HPDE6-E6E7 (cell line): Measurements from ENCODE around the gene MAOA.
"Not testable (repeated sequence)": the region's sequence is repeated elsewhere in the genome, so short reads cannot be mapped to it uniquely, and the experiment has no call there.

Experiments used
- DNase-seq: peaks from one replicate; pipeline ENCODE4 v3.0.0; 2011; ENCODE audit warnings: missing footprints; ENCODE audit errors: extremely low spot score

MAOA gene

GRCh38 chrX:43717161-43717560 lies 61.1 kb downstream of the MAOA start:
- no peak for DNase-seq

DNA sequence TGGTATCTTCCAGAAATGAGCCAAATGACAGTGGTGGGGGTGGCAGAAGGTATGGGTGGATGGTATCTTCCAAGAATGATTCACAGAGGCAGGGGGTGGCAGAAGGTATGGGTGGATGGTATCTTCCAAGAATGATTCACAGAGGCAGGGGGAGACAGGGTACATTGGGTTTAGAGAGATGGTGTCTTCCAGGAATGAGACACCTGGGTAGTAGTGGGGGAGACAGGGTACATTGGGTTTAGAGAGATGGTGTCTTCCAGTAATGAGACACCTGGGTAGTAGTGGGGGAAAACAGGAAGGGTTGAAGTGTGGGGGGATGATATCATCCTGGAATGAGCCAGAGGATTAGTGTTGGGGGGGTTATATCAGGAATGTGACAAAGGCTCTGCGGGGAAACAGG lies 62.0 kb downstream of the MAOA start:
- no peak for DNase-seq

DNA sequence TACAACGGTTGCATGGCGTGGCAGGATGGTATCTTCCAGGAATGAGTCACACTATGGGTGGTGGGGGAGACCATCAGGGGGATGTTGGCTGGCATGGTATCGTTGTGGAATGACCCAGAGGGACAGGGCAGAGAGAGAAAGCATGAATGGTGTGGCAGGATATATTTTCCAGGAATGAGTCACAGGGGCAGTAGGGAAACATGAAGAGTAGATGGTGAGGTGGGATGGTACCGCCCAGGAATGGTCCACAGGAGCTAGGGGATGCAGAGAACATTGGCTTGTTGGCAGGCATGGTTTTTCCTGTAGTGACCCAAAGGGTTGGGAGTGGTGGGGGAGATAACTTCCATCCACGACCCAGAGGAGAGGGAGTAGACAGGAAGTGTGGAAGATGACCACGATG lies 62.4 kb downstream of the MAOA start:
- no peak for DNase-seq

- DNase-seq: peak; percentile 21
Observed at GRCh38 chrX:43718956-43719355, 62.9 kb downstream of the MAOA start.

DNA sequence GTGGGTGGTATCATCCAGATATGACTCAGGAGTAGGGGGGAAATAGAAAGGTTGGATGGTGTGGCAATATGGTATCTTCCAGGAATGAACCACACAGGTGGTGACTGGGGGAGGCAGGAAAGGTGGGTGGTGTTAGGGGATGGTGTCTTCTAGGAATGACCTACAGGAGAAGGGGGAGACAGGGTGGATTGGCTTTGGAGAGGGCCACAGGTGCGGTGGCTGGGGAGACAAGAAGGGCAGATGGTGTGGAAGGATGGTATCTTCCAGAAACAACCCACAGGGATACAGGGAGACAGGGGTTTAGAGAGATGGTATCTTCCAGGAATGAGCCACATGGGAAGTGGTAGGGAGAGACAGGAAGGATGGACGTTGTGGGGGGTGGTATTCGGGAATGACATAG lies 64.0 kb downstream of the MAOA start:
- no peak for DNase-seq

DNA sequence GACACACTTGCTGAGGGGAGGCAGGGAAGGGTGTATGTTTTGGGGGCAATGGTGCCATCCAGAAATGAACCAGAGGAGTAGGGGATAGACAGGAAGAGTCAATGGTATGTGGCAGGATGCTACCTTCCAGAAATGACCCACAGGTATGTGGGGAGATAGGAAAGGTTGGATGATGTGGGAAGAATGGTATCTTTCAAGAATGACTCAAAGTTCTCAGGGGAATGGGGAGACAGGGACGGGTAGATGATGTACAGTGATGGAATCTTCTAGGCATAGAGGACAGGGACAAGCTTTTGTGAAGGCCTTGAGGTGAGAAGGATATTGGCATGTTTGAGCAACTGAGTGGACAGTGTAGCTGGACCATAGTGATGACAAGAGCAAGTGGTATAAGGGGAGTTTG lies 64.9 kb downstream of the MAOA start:
- no peak for DNase-seq

- DNase-seq: not testable (repeated sequence)
Observed at GRCh38 chrX:43725227-43725626, 69.1 kb downstream of the MAOA start.

- DNase-seq: not testable (repeated sequence)
Observed at GRCh38 chrX:43727254-43727653, 71.2 kb downstream of the MAOA start.

- no peak for DNase-seq
Observed at GRCh38 chrX:43728002-43728401, 71.9 kb downstream of the MAOA start.

GRCh38 chrX:43728966-43729365 lies 72.9 kb downstream of the MAOA start:
- DNase-seq: no peak

- DNase-seq: no peak
Observed at GRCh38 chrX:43731086-43731485, 75.0 kb downstream of the MAOA start.

DNA sequence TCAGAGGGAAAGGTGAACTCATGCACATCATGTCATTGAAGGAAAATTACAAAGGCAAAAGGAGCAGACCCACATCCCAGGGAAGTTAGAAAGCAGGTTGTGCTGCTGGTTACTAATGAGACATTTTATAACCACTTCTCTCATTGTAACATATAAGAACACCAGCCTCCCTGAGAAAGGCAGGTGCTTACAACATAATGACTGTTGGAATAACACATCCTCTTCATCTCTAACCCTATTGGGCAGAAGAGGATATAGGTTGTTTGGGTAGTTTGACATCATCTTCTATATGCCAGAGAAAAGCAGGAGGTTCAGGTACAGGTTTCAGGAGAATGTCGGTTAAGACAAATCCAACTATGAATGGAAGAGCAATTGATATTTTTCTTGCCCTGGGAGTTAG lies 77.6 kb downstream of the MAOA start:
- no peak for DNase-seq

DNA sequence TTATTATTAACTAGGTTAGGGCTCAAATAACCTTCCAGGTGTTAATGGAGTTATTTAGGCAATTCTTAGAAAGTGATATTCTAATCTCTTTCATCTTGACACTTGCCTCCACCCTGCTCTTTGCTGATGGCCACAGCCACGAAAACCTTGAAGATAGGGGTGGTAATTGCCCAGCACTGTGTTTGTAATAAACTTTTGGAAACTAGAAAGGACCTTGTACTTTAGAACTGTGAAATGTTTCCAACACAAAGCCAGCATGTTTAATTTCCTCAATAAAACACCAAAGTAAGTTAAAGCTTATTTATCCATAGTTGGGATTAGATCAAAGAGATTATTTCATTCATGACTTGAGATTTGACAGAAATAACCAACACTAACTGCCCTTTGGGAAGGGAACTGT lies 78.3 kb downstream of the MAOA start:
- DNase-seq: no peak

DNA sequence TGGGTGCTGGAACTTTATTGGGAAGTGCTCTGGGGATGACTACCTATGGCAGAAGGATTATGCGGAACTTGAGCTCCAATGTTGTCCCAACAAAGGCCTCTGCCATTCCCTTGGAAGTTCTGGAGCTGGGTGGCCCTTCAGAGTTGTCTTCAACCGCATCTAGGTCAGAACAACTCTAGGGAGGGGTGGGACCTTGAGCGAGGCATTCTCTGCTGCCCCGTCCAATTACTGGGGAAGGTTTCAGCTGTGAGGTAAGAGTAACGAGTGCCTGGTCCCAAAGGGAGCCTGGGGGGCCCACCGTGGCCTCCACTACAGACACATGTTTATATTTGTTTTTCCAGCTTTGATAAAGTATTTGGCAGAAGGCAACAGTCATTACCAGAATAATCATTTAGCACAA lies 79.4 kb downstream of the MAOA start:
- no peak for DNase-seq

DNA sequence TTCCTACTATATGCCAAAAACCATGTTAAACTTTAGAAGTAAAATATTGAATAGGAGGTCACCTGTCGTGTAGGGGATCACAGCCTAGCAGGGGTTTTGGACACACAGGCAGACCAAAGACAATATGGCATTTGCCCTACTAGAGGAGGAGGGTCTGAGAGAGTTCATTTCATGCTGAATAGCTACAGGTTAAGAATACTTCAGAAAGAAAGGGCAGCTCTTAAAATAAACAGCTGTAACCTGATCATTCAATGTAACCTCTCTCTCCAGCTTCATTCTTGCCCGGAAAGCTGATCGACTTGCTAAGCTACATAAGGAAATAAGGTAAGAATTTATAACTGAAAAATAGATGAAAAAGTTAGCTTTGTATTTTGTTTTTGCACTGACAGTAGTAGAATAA lies 79.9 kb downstream of the MAOA start:
- DNase-seq: no peak

GRCh38 chrX:43741843-43742573 lies 85.9 kb downstream of the MAOA start:
- no peak for DNase-seq

DNA sequence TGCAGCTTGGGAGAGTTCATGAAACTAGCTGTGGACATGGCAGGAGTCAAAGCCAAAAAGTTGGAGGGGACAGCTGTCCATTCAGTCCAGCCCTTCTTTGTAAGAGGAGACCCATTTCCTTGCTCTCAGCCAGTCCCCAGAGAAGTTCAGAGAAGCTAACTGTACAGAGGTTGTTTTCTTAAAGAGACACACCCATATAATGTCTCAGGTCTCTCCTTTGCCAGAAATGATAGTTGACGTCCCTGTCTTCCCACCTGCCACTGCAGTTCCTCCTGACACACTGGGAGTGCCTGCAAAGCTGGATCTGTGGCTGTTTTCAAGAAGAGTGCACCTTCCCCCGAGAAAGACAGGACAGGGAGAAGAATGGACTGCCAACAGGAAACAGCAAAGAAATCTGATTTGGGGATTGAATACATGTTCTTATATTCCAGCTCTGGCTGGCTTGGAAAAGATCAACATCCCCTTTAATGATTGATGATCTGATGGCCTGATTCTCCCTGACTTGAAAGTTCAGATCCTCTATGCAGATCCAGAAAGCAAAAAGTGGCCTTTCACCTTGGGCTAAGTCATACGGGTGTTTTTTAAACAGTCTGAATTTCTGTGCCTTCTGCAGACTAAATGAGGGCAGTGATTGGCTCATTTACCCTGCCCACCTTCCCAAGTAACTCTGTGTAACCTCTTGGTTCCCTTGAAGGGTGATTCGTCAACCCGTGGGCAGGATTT lies 87.2 kb downstream of the MAOA start:
- DNase-seq: no peak

- DNase-seq: no peak
Observed at GRCh38 chrX:43744284-43744683, 88.2 kb downstream of the MAOA start.

GRCh38 chrX:43745938-43746721 lies 90.0 kb downstream of the MAOA start:
- no peak for DNase-seq

DNA sequence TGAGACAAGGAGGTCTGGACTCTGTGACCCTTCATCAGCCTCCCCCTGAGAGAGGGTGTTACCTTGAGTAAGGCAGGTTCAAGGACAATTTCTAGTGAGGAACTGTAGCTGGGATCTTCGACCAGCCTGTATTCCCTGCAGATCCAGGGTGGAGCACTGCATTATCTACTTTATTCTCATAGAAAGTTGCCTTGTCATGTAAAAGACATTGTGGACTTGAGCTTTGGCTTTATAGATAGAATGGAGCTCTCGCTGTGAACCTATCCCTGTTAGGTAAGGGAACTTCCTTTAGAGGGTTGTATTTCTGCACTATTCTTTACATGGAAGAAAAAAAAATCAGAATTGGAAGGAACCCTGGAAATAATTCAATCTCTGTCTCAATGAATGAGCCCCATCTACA lies 91.4 kb downstream of the MAOA start:
- DNase-seq: no peak

DNA sequence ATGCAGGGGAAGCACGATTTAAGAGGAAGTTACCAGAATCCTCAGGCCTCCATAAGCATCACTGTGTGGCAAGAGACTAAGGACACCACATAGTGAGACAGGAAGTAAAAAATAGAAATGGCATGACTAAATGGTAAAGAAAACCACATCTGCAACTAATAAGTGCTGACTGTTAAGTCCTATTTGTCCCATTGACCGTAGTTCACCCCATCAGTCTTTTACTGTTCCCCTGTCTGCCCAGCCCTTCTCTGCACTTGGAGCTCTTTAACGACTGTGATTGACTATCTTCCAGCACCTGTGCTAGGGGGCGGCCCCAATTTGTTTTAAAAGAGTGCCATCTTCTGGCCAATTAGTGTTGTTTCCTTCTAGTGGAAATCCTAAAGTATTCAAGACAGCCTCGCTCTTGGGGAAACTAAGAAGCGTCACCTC lies 94.2 kb downstream of the MAOA start:
- DNase-seq: peak; percentile 32

GRCh38 chrX:43753637-43754036 lies 97.5 kb downstream of the MAOA start:
- no peak for DNase-seq

GRCh38 chrX:43756076-43756475 lies 100.0 kb downstream of the MAOA start:
- no peak for DNase-seq
